Measurements from ENCODE around the gene CRYL1. TPM values are rescaled to one million over a fixed set of nuclear protein-coding genes. Genes with fewer than 3 reads are reported as not detected.

The CRYL1 gene
- total and polyA plus RNA-seq, 4 donors = 14.1 to 24.1 (median 22.1) TPM

- peaks cover 0 to 2% (median 0%) of the 10 kb centered on the region in 5 donors for H3K4me1 ChIP-seq (ENCODE audit: control insufficient read depth in 5 of 5, insufficient read depth in 5 of 5, low read length in 5 of 5)
- no peak for TF ChIP-seq CTCF (IDR thresholded peaks at IDR 0.05; ENCODE audit: control extremely low read depth, extremely low read depth)
- ATAC-seq (ENCODE audit: insufficient read depth, low FRiP score) = no peak
- H3K36me3 ChIP-seq (ENCODE audit: control insufficient read depth in 4 of 4, insufficient read depth in 4 of 4, low read length in 4 of 4) = no peaks in the 10 kb centered on the region
- 51 to 75% methylated on average over 7 of the region's 7 CpGs for WGBS, 2 donors
- H3K9ac ChIP-seq (ENCODE audit: insufficient read depth in 1 of 2, low read length in 2 of 2) = no peak overlapping the region
- H3K27ac ChIP-seq (ENCODE audit: low read depth in 1 of 2, low read length in 1 of 2) = no peak overlapping the region
- no peaks in the 10 kb centered on the region for H3K27me3 ChIP-seq (ENCODE audit: control insufficient read depth in 3 of 3, insufficient read depth in 3 of 3, low read length in 2 of 3)
- no peak overlapping the region for H3K4me3 ChIP-seq
- DNase-seq = no peak
- H3K9me3 ChIP-seq (ENCODE audit: control insufficient read depth in 4 of 4, insufficient read depth in 3 of 4, low read length in 3 of 4) = no peaks in the 10 kb centered on the region
These were observed 18.7 kb upstream of the CRYL1 start for GRCh38 chr13:20544201-20544923.

- ATAC-seq (ENCODE audit: insufficient read depth, low FRiP score) = no peak
- no peak for TF ChIP-seq CTCF (IDR thresholded peaks at IDR 0.05; ENCODE audit: control extremely low read depth, extremely low read depth)
- H3K36me3 ChIP-seq (ENCODE audit: control insufficient read depth in 4 of 4, insufficient read depth in 4 of 4, low read length in 4 of 4) = no peaks in the 10 kb centered on the region
- H3K9me3 ChIP-seq (ENCODE audit: control insufficient read depth in 4 of 4, insufficient read depth in 3 of 4, low read length in 3 of 4) = peaks cover 0 to 6% (median 0%) of the 10 kb centered on the region in 4 donors
- no peak overlapping the region for H3K4me3 ChIP-seq
- DNase-seq = no peak
- no peak overlapping the region for H3K9ac ChIP-seq (ENCODE audit: insufficient read depth in 1 of 2, low read length in 2 of 2)
- no peak overlapping the region for H3K27ac ChIP-seq (ENCODE audit: low read depth in 1 of 2, low read length in 1 of 2)
- no peaks in the 10 kb centered on the region for H3K4me1 ChIP-seq (ENCODE audit: control insufficient read depth in 5 of 5, insufficient read depth in 5 of 5, low read length in 5 of 5)
- no peaks in the 10 kb centered on the region for H3K27me3 ChIP-seq (ENCODE audit: control insufficient read depth in 3 of 3, insufficient read depth in 3 of 3, low read length in 2 of 3)
These were observed 11.3 kb upstream of the CRYL1 start for GRCh38 chr13:20536992-20537391.

GRCh38 chr13:20534038-20534608, 8.5 kb upstream of the CRYL1 start:
- WGBS, 2 donors = 88% methylated on average over 10 of the region's 10 CpGs
- ATAC-seq (ENCODE audit: insufficient read depth, low FRiP score) = no peak

More at GRCh38 chr13:20534038-20534608, 8.5 kb upstream of the CRYL1 start:
- H3K36me3 ChIP-seq (ENCODE audit: control insufficient read depth in 4 of 4, insufficient read depth in 4 of 4, low read length in 4 of 4) = no peaks in the 10 kb centered on the region
- H3K9me3 ChIP-seq (ENCODE audit: control insufficient read depth in 4 of 4, insufficient read depth in 3 of 4, low read length in 3 of 4) = peaks cover 0 to 6% (median 0%) of the 10 kb centered on the region in 4 donors
- no peak for DNase-seq
- H3K4me3 ChIP-seq = no peak overlapping the region
- no peak overlapping the region for H3K9ac ChIP-seq (ENCODE audit: insufficient read depth in 1 of 2, low read length in 2 of 2)
- H3K27me3 ChIP-seq (ENCODE audit: control insufficient read depth in 3 of 3, insufficient read depth in 3 of 3, low read length in 2 of 3) = no peaks in the 10 kb centered on the region
- no peak overlapping the region for H3K27ac ChIP-seq (ENCODE audit: low read depth in 1 of 2, low read length in 1 of 2)
- TF ChIP-seq CTCF (IDR thresholded peaks at IDR 0.05; ENCODE audit: control extremely low read depth, extremely low read depth) = no peak
- H3K4me1 ChIP-seq (ENCODE audit: control insufficient read depth in 5 of 5, insufficient read depth in 5 of 5, low read length in 5 of 5) = no peaks in the 10 kb centered on the region
